NCI-H146 treated with DMSO at 0.1 percent for 48 hours (cell line): ENCODE measurements around the gene DAB2.
"Not testable (repeated sequence)": the region's sequence is repeated elsewhere in the genome, so short reads cannot be mapped to it uniquely, and the experiment has no call there.

Source experiments
- DNase-seq: peaks from one replicate; lab custom pipeline; 2025; ENCODE audit not compliant: unreplicated experiment; lab: John Stamatoyannopoulos, UW

The DAB2 gene

GRCh38 chr5:39422728-39423285 is 2.0 kb downstream of the DAB2 start:
- no peak for DNase-seq

GRCh38 chr5:39422036-39422606 is 2.7 kb downstream of the DAB2 start:
- DNase-seq: no peak

- DNase-seq: no peak
Observed at GRCh38 chr5:39420482-39421145, 4.2 kb downstream of the DAB2 start.

GRCh38 chr5:39419796-39420195 is 5.0 kb downstream of the DAB2 start:
- no peak for DNase-seq

GRCh38 chr5:39417979-39418378 is 6.8 kb downstream of the DAB2 start:
- DNase-seq: no peak

- DNase-seq: no peak
Observed at GRCh38 chr5:39415201-39415600, 9.6 kb downstream of the DAB2 start.

GRCh38 chr5:39414426-39414825 is 10.4 kb downstream of the DAB2 start:
- DNase-seq: no peak

- no peak for DNase-seq
Observed at GRCh38 chr5:39413771-39414170, 11.0 kb downstream of the DAB2 start.

GRCh38 chr5:39412721-39413394 is 11.9 kb downstream of the DAB2 start:
- no peak for DNase-seq

- DNase-seq: no peak
Observed at GRCh38 chr5:39411985-39412384, 12.8 kb downstream of the DAB2 start.

GRCh38 chr5:39411061-39411460 is 13.7 kb downstream of the DAB2 start:
- DNase-seq: no peak

GRCh38 chr5:39409033-39409432 is 15.7 kb downstream of the DAB2 start:
- no peak for DNase-seq

GRCh38 chr5:39405083-39405843 is 19.5 kb downstream of the DAB2 start:
- DNase-seq: no peak

- not testable (repeated sequence) for DNase-seq
Observed at GRCh38 chr5:39403761-39404160, 21.0 kb downstream of the DAB2 start.

- not testable (repeated sequence) for DNase-seq
Observed at GRCh38 chr5:39402140-39402539, 22.6 kb downstream of the DAB2 start.

GRCh38 chr5:39400713-39401578 is 23.8 kb downstream of the DAB2 start:
- no peak for DNase-seq

GRCh38 chr5:39399135-39400036 is 25.4 kb downstream of the DAB2 start:
- no peak for DNase-seq

GRCh38 chr5:39396843-39397242 is 27.9 kb downstream of the DAB2 start:
- DNase-seq: no peak

- no peak for DNase-seq
Observed at GRCh38 chr5:39395521-39395920, 29.3 kb downstream of the DAB2 start.
